ENCODE measurements around the gene MYLK4. TPM values are rescaled to one million over a fixed set of nuclear protein-coding genes. Genes with fewer than 3 reads are reported as not detected.

The MYLK4 gene
- total RNA-seq, 1 experiment from 2014 or later, result 0.85 TPM

GRCh38 chr6:2748183-2748582, 2.5 kb downstream of the MYLK4 start:
- in situ Hi-C loops (cut with HindIII; ENCODE audit: low pct_unique_long_range_greater_than_20kb, low sequenced_read_pairs), result no loop called here
- no peak for DNase-seq (ENCODE audit: low read depth, low spot score)
- ChIA-PET POLR2A (no interaction called here), CTCF (no interaction called here)
- Histone ChIP-seq H3K4me3 (ENCODE audit: low read depth in 2 of 2, low read length in 2 of 2) (no peak overlapping the region), H3K4me1 (ENCODE audit: control insufficient read depth, insufficient read depth, low read length) (no peaks in the 10 kb centered on the region), H3K27ac (ENCODE audit: low read length) (no peak overlapping the region), H3K27me3 (ENCODE audit: control insufficient read depth, insufficient read depth, low read length) (no peaks in the 10 kb centered on the region), H3K9me3 (ENCODE audit: control insufficient read depth, insufficient read depth, low read depth, low read length) (no peaks in the 10 kb centered on the region), H3K36me3 (ENCODE audit: control insufficient read depth, insufficient read depth, low read length) (no peaks in the 10 kb centered on the region)
- no peak for ATAC-seq
- intact Hi-C loops (cut with micrococcal nuclease; ENCODE audit: unreplicated experiment), result no loop called here
- TF ChIP-seq CTCF (IDR thresholded peaks at IDR 0.05) (no peak), REST (IDR thresholded peaks at IDR 0.05; ENCODE audit: insufficient read depth in 1 of 2, low read depth in 2 of 2, low read length in 1 of 2) (no peak), POLR2AphosphoS5 (IDR thresholded peaks at IDR 0.05; ENCODE audit: low read depth, low read length) (no peak), SIN3A (IDR thresholded peaks at IDR 0.05; ENCODE audit: borderline replicate concordance, insufficient read depth, low read depth, low read length) (no peak), TCF7L2 (IDR thresholded peaks at IDR 0.05; ENCODE audit: low read depth, low read length) (no peak)
- BruUV-seq (replicated peaks), result no TSS peak

DNA sequence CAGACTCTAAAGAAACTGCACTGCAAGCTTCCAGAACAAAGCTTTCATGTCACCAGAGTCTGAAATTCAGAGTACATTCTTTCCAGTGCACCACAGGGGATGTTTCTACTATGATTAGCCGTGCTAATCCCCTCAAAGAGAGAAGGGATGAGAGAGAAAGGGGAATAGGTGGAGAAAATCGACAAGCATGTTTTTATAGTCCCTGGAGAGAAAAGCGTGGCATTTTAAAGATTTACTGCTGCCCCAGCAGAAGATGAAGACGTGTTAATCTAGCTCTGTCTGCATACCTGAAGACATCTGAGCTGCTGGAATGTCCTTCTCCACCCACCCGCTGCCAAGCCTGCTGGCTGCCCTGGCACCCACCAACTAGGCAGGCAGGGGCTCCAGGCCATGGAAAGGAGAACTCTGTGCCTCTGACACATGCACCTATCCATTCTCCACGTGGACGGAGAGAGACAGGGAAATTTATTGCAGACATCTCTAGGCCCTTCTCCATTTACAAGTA, 4.1 kb downstream of the MYLK4 start:
- POLR2A ChIA-PET, result no interaction called here
- no peaks in the 10 kb centered on the region for H3K27me3 ChIP-seq (ENCODE audit: control insufficient read depth, insufficient read depth, low read length)
- no peaks in the 10 kb centered on the region for H3K4me1 ChIP-seq (ENCODE audit: control insufficient read depth, insufficient read depth, low read length)
- no peaks in the 10 kb centered on the region for H3K9me3 ChIP-seq (ENCODE audit: control insufficient read depth, insufficient read depth, low read depth, low read length)
- no peaks in the 10 kb centered on the region for H3K36me3 ChIP-seq (ENCODE audit: control insufficient read depth, insufficient read depth, low read length)
- no peak for DNase-seq (ENCODE audit: low read depth, low spot score)
- ATAC-seq, result no peak
- no peak overlapping the region for H3K4me3 ChIP-seq (ENCODE audit: low read depth in 2 of 2, low read length in 2 of 2)
- CTCF ChIA-PET, result no interaction called here
- in situ Hi-C loops (cut with HindIII; ENCODE audit: low pct_unique_long_range_greater_than_20kb, low sequenced_read_pairs), result no loop called here
- TF ChIP-seq SIN3A (IDR thresholded peaks at IDR 0.05; ENCODE audit: borderline replicate concordance, insufficient read depth, low read depth, low read length) (no peak), POLR2AphosphoS5 (IDR thresholded peaks at IDR 0.05; ENCODE audit: low read depth, low read length) (no peak), TCF7L2 (IDR thresholded peaks at IDR 0.05; ENCODE audit: low read depth, low read length) (no peak)
- no TSS peak for BruUV-seq (replicated peaks)
- intact Hi-C loops (cut with micrococcal nuclease; ENCODE audit: unreplicated experiment), result no loop called here
- no peak overlapping the region for H3K27ac ChIP-seq (ENCODE audit: low read length)

GRCh38 chr6:2745246-2745645, 5.5 kb downstream of the MYLK4 start:
- ATAC-seq, result no peak
- intact Hi-C loops (cut with micrococcal nuclease; ENCODE audit: unreplicated experiment), result loop anchor here (2.0 kb wide), 1 partner anchor 1148 kb away; no protein-coding TSS in a partner anchor
- TF ChIP-seq REST (IDR thresholded peaks at IDR 0.05; ENCODE audit: insufficient read depth in 1 of 2, low read depth in 2 of 2, low read length in 1 of 2), result no peak
- TF ChIP-seq CTCF (IDR thresholded peaks at IDR 0.05), result no peak
- no peak for TF ChIP-seq SIN3A (IDR thresholded peaks at IDR 0.05; ENCODE audit: borderline replicate concordance, insufficient read depth, low read depth, low read length)
- ChIA-PET POLR2A (interaction anchor here (0.6 kb wide), 1 partner anchor 700 kb away, joined by 3 read pairs; no protein-coding TSS in a partner anchor), CTCF (no interaction called here)
- H3K27ac ChIP-seq (ENCODE audit: low read length), result no peak overlapping the region
- H3K4me1 ChIP-seq (ENCODE audit: control insufficient read depth, insufficient read depth, low read length), result no peaks in the 10 kb centered on the region
- H3K9me3 ChIP-seq (ENCODE audit: control insufficient read depth, insufficient read depth, low read depth, low read length), result no peaks in the 10 kb centered on the region
- no peaks in the 10 kb centered on the region for H3K36me3 ChIP-seq (ENCODE audit: control insufficient read depth, insufficient read depth, low read length)
- in situ Hi-C loops (cut with HindIII; ENCODE audit: low pct_unique_long_range_greater_than_20kb, low sequenced_read_pairs), result no loop called here
- DNase-seq (ENCODE audit: low read depth, low spot score), result no peak
- no peaks in the 10 kb centered on the region for H3K27me3 ChIP-seq (ENCODE audit: control insufficient read depth, insufficient read depth, low read length)
- BruUV-seq (replicated peaks), result no TSS peak
- H3K4me3 ChIP-seq (ENCODE audit: low read depth in 2 of 2, low read length in 2 of 2), result no peak overlapping the region

Measured in Panc1 (cell line).